Measurements from ENCODE around the gene LGI4.

Gene LGI4

GRCh38 chr19:35120492-35120891 is 14.4 kb downstream of the LGI4 start:
- Histone ChIP-seq H3K4me2 (ENCODE audit: low read length, poor library complexity, severe bottlenecking) (no peak overlapping the region), H3K23ac (ENCODE audit: low read length in 2 of 2) (no peak overlapping the region), H3K9ac (ENCODE audit: low read length) (peak overlapping the region; percentile 85), H2BK5ac (ENCODE audit: low read depth, low read length, poor library complexity, severe bottlenecking) (no peak overlapping the region), H3K27me3 (ENCODE audit: control insufficient read depth in 1 of 2, insufficient read depth in 1 of 2, low read length in 2 of 2) (peaks cover 5 to 12% of the 10 kb centered on the region in 2 experiments), H3K79me1 (replicated peaks; ENCODE audit: low read length, poor library complexity, severe bottlenecking) (no peaks in the 10 kb centered on the region), H3K18ac (ENCODE audit: low read depth in 1 of 2, low read length in 2 of 2) (no peak overlapping the region), H3K36me3 (ENCODE audit: control insufficient read depth in 1 of 2, insufficient read depth in 2 of 2, low read depth in 1 of 2, low read length in 2 of 2) (no peaks in the 10 kb centered on the region), H3K14ac (ENCODE audit: low read length in 2 of 2) (no peak overlapping the region), H3K4me3 (ENCODE audit: insufficient read depth in 1 of 2, low read depth in 1 of 2, low read length in 2 of 2) (no peak overlapping the region), H4K91ac (ENCODE audit: low read length) (no peak overlapping the region), H4K8ac (ENCODE audit: low read length) (no peak overlapping the region), H3K27ac (ENCODE audit: low read length, poor library complexity, severe bottlenecking) (no peak overlapping the region), H3K9me3 (ENCODE audit: control insufficient read depth, low read length) (no peaks in the 10 kb centered on the region), H3K4me1 (ENCODE audit: control insufficient read depth, insufficient read depth, low read depth, low read length) (peaks cover 3% of the 10 kb centered on the region), H2BK120ac (ENCODE audit: low read depth, low read length) (no peak overlapping the region), H2BK15ac (ENCODE audit: low read depth, poor library complexity, severe bottlenecking) (no peak overlapping the region), H2AK5ac (ENCODE audit: low read length, severe bottlenecking) (no peak overlapping the region), H2BK12ac (ENCODE audit: low read length in 2 of 2) (no peak overlapping the region), H3K4ac (ENCODE audit: low read depth in 1 of 2, low read length in 2 of 2) (no peak overlapping the region), H2AFZ (ENCODE audit: low read depth, low read length) (no peak overlapping the region)
- DNase-seq, result no peak
- 89% methylated on average over 7 of the region's 7 CpGs for WGBS

GRCh38 chr19:35119578-35120155 is 15.2 kb downstream of the LGI4 start:
- no peak overlapping the region for H3K4me3 ChIP-seq (ENCODE audit: insufficient read depth in 1 of 2, low read depth in 1 of 2, low read length in 2 of 2)
- H2AK5ac ChIP-seq (ENCODE audit: low read length, severe bottlenecking), result no peak overlapping the region
- DNase-seq, result no peak
- H3K9ac ChIP-seq (ENCODE audit: low read length), result peak overlapping the region; percentile 36
- H2BK12ac ChIP-seq (ENCODE audit: low read length in 2 of 2), result no peak overlapping the region
- H3K36me3 ChIP-seq (ENCODE audit: control insufficient read depth in 1 of 2, insufficient read depth in 2 of 2, low read depth in 1 of 2, low read length in 2 of 2), result no peaks in the 10 kb centered on the region
- H3K9me3 ChIP-seq (ENCODE audit: control insufficient read depth, low read length), result no peaks in the 10 kb centered on the region
- H3K79me1 ChIP-seq (replicated peaks; ENCODE audit: low read length, poor library complexity, severe bottlenecking), result no peaks in the 10 kb centered on the region
- no peak overlapping the region for H3K4ac ChIP-seq (ENCODE audit: low read depth in 1 of 2, low read length in 2 of 2)
- H2AFZ ChIP-seq (ENCODE audit: low read depth, low read length), result no peak overlapping the region
- no peak overlapping the region for H3K14ac ChIP-seq (ENCODE audit: low read length in 2 of 2)
- peaks cover 3% of the 10 kb centered on the region for H3K4me1 ChIP-seq (ENCODE audit: control insufficient read depth, insufficient read depth, low read depth, low read length)
- H4K8ac ChIP-seq (ENCODE audit: low read length), result no peak overlapping the region
- H2BK15ac ChIP-seq (ENCODE audit: low read depth, poor library complexity, severe bottlenecking), result no peak overlapping the region
- H3K23ac ChIP-seq (ENCODE audit: low read length in 2 of 2), result no peak overlapping the region
- H3K4me2 ChIP-seq (ENCODE audit: low read length, poor library complexity, severe bottlenecking), result no peak overlapping the region
- H3K27me3 ChIP-seq (ENCODE audit: control insufficient read depth in 1 of 2, insufficient read depth in 1 of 2, low read length in 2 of 2), result peaks cover 6 to 20% of the 10 kb centered on the region in 2 experiments
- H2BK5ac ChIP-seq (ENCODE audit: low read depth, low read length, poor library complexity, severe bottlenecking), result no peak overlapping the region
- no peak overlapping the region for H4K91ac ChIP-seq (ENCODE audit: low read length)
- no peak overlapping the region for H3K27ac ChIP-seq (ENCODE audit: low read length, poor library complexity, severe bottlenecking)
- no peak overlapping the region for H3K18ac ChIP-seq (ENCODE audit: low read depth in 1 of 2, low read length in 2 of 2)
- no peak overlapping the region for H2BK120ac ChIP-seq (ENCODE audit: low read depth, low read length)
- 91% methylated on average over 9 of the region's 9 CpGs for WGBS

GRCh38 chr19:35119091-35119490 is 15.8 kb downstream of the LGI4 start:
- no peaks in the 10 kb centered on the region for H3K36me3 ChIP-seq (ENCODE audit: control insufficient read depth in 1 of 2, insufficient read depth in 2 of 2, low read depth in 1 of 2, low read length in 2 of 2)
- no peak overlapping the region for H3K18ac ChIP-seq (ENCODE audit: low read depth in 1 of 2, low read length in 2 of 2)
- DNase-seq, result no peak
- H3K4me2 ChIP-seq (ENCODE audit: low read length, poor library complexity, severe bottlenecking), result no peak overlapping the region
- no peaks in the 10 kb centered on the region for H3K9me3 ChIP-seq (ENCODE audit: control insufficient read depth, low read length)
- H2AK5ac ChIP-seq (ENCODE audit: low read length, severe bottlenecking), result no peak overlapping the region
- H2AFZ ChIP-seq (ENCODE audit: low read depth, low read length), result no peak overlapping the region
- H3K4me3 ChIP-seq (ENCODE audit: insufficient read depth in 1 of 2, low read depth in 1 of 2, low read length in 2 of 2), result no peak overlapping the region
- no peak overlapping the region for H3K23ac ChIP-seq (ENCODE audit: low read length in 2 of 2)
- 83% methylated on average over 14 of the region's 14 CpGs for WGBS
- H3K27ac ChIP-seq (ENCODE audit: low read length, poor library complexity, severe bottlenecking), result no peak overlapping the region
- H3K79me1 ChIP-seq (replicated peaks; ENCODE audit: low read length, poor library complexity, severe bottlenecking), result no peaks in the 10 kb centered on the region
- no peak overlapping the region for H4K8ac ChIP-seq (ENCODE audit: low read length)
- no peak overlapping the region for H2BK15ac ChIP-seq (ENCODE audit: low read depth, poor library complexity, severe bottlenecking)
- no peak overlapping the region for H3K9ac ChIP-seq (ENCODE audit: low read length)
- H2BK120ac ChIP-seq (ENCODE audit: low read depth, low read length), result no peak overlapping the region
- H2BK12ac ChIP-seq (ENCODE audit: low read length in 2 of 2), result no peak overlapping the region
- no peak overlapping the region for H4K91ac ChIP-seq (ENCODE audit: low read length)
- peaks cover 3% of the 10 kb centered on the region for H3K4me1 ChIP-seq (ENCODE audit: control insufficient read depth, insufficient read depth, low read depth, low read length)
- no peak overlapping the region for H3K14ac ChIP-seq (ENCODE audit: low read length in 2 of 2)
- no peak overlapping the region for H3K4ac ChIP-seq (ENCODE audit: low read depth in 1 of 2, low read length in 2 of 2)
- peaks cover 6 to 20% of the 10 kb centered on the region in 2 experiments for H3K27me3 ChIP-seq (ENCODE audit: control insufficient read depth in 1 of 2, insufficient read depth in 1 of 2, low read length in 2 of 2)
- no peak overlapping the region for H2BK5ac ChIP-seq (ENCODE audit: low read depth, low read length, poor library complexity, severe bottlenecking)

- H3K4ac ChIP-seq (ENCODE audit: low read depth in 1 of 2, low read length in 2 of 2), result no peak overlapping the region
- H3K4me3 ChIP-seq (ENCODE audit: insufficient read depth in 1 of 2, low read depth in 1 of 2, low read length in 2 of 2), result no peak overlapping the region
- H4K8ac ChIP-seq (ENCODE audit: low read length), result no peak overlapping the region
- no peak overlapping the region for H2BK120ac ChIP-seq (ENCODE audit: low read depth, low read length)
- DNase-seq, result no peak
- no peaks in the 10 kb centered on the region for H3K79me1 ChIP-seq (replicated peaks; ENCODE audit: low read length, poor library complexity, severe bottlenecking)
- no peak overlapping the region for H3K4me2 ChIP-seq (ENCODE audit: low read length, poor library complexity, severe bottlenecking)
- H2AFZ ChIP-seq (ENCODE audit: low read depth, low read length), result no peak overlapping the region
- H3K9me3 ChIP-seq (ENCODE audit: control insufficient read depth, low read length), result no peaks in the 10 kb centered on the region
- H3K18ac ChIP-seq (ENCODE audit: low read depth in 1 of 2, low read length in 2 of 2), result no peak overlapping the region
- no peak overlapping the region for H2AK5ac ChIP-seq (ENCODE audit: low read length, severe bottlenecking)
- peaks cover 3% of the 10 kb centered on the region for H3K4me1 ChIP-seq (ENCODE audit: control insufficient read depth, insufficient read depth, low read depth, low read length)
- no peak overlapping the region for H4K91ac ChIP-seq (ENCODE audit: low read length)
- no peak overlapping the region for H2BK5ac ChIP-seq (ENCODE audit: low read depth, low read length, poor library complexity, severe bottlenecking)
- WGBS, result 87% methylated on average over 9 of the region's 13 CpGs
- H3K14ac ChIP-seq (ENCODE audit: low read length in 2 of 2), result no peak overlapping the region
- no peak overlapping the region for H3K9ac ChIP-seq (ENCODE audit: low read length)
- no peak overlapping the region for H2BK12ac ChIP-seq (ENCODE audit: low read length in 2 of 2)
- H3K36me3 ChIP-seq (ENCODE audit: control insufficient read depth in 1 of 2, insufficient read depth in 2 of 2, low read depth in 1 of 2, low read length in 2 of 2), result no peaks in the 10 kb centered on the region
- no peak overlapping the region for H3K23ac ChIP-seq (ENCODE audit: low read length in 2 of 2)
- peaks cover 6 to 20% of the 10 kb centered on the region in 2 experiments for H3K27me3 ChIP-seq (ENCODE audit: control insufficient read depth in 1 of 2, insufficient read depth in 1 of 2, low read length in 2 of 2)
- H2BK15ac ChIP-seq (ENCODE audit: low read depth, poor library complexity, severe bottlenecking), result no peak overlapping the region
- H3K27ac ChIP-seq (ENCODE audit: low read length, poor library complexity, severe bottlenecking), result no peak overlapping the region
Measured at GRCh38 chr19:35118268-35119020, 16.4 kb downstream of the LGI4 start.
